OCI-LY3 (cell line): Measurements from ENCODE around the gene HSD17B7.

Experiments
- H2AFZ ChIP-seq: fragments of 200-600, 300-600 bp; shearing (Covaris generic); 2 replicates; pipeline ENCODE4 v1.6.0; 2014; ENCODE audit warnings: antibody characterized with exemption, low read depth, low read length
- H3K27ac ChIP-seq: fragments of 200-600, 300-600 bp; sonication (generic); 2 replicates; pipeline ENCODE4 v1.5.1; 2014; ENCODE audit warnings: mild to moderate bottlenecking, low read length, moderate library complexity, mixed read lengths
- H3K27me3 ChIP-seq: fragments of 200-600, 300-600 bp; sonication (generic); 2 replicates; pipeline ENCODE4 v1.6.1; 2014; ENCODE audit warnings: low read depth, low read length, mixed read lengths
- H3K36me3 ChIP-seq: fragments of 200-600, 300-600 bp; sonication (generic); replicated peaks from 2 replicates; pipeline ENCODE3; 2014; ENCODE audit warnings: low read depth, low read length, mixed read lengths
- H3K4me1 ChIP-seq: fragments of 300-600, 200-600 bp; sonication (generic); 2 replicates; pipeline ENCODE4 v1.6.1; 2014; ENCODE audit warnings: low read length, mixed read lengths
- H3K4me2 ChIP-seq: fragments of 200-600, 300-600 bp; sonication (generic); 2 replicates; pipeline ENCODE4 v1.6.1; 2014; ENCODE audit warnings: low read length, mixed read lengths
- H3K4me3 ChIP-seq: fragments of 300-600, 200-600 bp; sonication (generic); 2 replicates; pipeline ENCODE4 v1.5.1; 2014; ENCODE audit warnings: antibody characterized with exemption, mild to moderate bottlenecking, low read length, moderate library complexity
- H3K79me2 ChIP-seq: fragments of 300-600, 200-600 bp; shearing (Covaris generic); 2 replicates; pipeline ENCODE4 v1.6.1; 2014; ENCODE audit warnings: mild to moderate bottlenecking, low read length, mixed read lengths
- H3K9ac ChIP-seq: fragments of 300-600, 200-600 bp; shearing (Covaris generic); 2 replicates; pipeline ENCODE4 v1.6.0; 2014; ENCODE audit warnings: mild to moderate bottlenecking, low read length, moderate library complexity
- H3K9me3 ChIP-seq: fragments of 200-600, 300-600 bp; shearing (Covaris generic); 2 replicates; pipeline ENCODE4 v1.6.1; 2014; ENCODE audit warnings: low read length, mixed read lengths; ENCODE audit not compliant: insufficient read depth
- H4K20me1 ChIP-seq: fragments of 200-600, 300-600 bp; sonication (generic); 2 replicates; pipeline ENCODE4 v1.6.1; 2016; ENCODE audit warnings: low read length, mixed read lengths; ENCODE audit not compliant: insufficient read depth
- EZH2phosphoT487 ChIP-seq: fragments of 200-600 bp; shearing (Covaris generic); IDR thresholded peaks from 2 replicates; pipeline ENCODE4 v1.6.1; 2018; ENCODE audit warnings: antibody characterized with exemption, mixed run types, low read depth
- TF ChIP-seq, protein P1 (sequence below): fragments of 200-600, 300-600 bp; sonication (generic); IDR thresholded peaks from 2 replicates; pipeline ENCODE4 v1.5.1; 2014; ENCODE audit warnings: antibody characterized with exemption, low read length, low read depth

HSD17B7 gene

DNA sequence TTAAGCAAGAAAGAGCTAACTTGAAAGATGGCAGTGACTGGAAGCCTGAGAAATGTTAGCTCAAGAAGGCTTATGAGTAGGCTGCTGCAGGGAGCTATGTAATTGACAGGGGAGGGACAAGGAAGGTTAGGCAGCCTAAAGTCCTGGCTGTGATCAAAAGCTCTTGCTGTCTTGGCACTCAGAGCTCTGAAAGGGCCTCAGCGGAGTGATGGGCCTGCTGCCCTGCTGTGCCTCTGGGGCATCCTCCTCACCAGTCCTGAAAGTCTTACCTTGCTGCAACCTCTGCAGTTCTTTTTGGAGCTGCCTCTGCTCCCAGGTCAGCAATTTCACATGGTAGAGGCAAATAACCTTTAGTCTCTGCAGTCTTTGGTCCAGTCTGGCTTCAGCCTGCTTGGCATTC, 68.7 kb downstream of the HSD17B7 start:
- Histone ChIP-seq H3K4me1 (no peaks in the 10 kb centered on the region), H4K20me1 (no peaks in the 10 kb centered on the region), H3K4me2 (no peak overlapping the region), H3K36me3 (no peaks in the 10 kb centered on the region), H3K79me2 (no peaks in the 10 kb centered on the region), H3K27ac (no peak overlapping the region), H3K27me3 (peaks cover 10% of the 10 kb centered on the region), H2AFZ (no peak overlapping the region), H3K9me3 (no peaks in the 10 kb centered on the region), H3K4me3 (no peak overlapping the region), H3K9ac (no peak overlapping the region)
- TF ChIP-seq EZH2phosphoT487: no peak
- TF ChIP-seq, protein P1, sequence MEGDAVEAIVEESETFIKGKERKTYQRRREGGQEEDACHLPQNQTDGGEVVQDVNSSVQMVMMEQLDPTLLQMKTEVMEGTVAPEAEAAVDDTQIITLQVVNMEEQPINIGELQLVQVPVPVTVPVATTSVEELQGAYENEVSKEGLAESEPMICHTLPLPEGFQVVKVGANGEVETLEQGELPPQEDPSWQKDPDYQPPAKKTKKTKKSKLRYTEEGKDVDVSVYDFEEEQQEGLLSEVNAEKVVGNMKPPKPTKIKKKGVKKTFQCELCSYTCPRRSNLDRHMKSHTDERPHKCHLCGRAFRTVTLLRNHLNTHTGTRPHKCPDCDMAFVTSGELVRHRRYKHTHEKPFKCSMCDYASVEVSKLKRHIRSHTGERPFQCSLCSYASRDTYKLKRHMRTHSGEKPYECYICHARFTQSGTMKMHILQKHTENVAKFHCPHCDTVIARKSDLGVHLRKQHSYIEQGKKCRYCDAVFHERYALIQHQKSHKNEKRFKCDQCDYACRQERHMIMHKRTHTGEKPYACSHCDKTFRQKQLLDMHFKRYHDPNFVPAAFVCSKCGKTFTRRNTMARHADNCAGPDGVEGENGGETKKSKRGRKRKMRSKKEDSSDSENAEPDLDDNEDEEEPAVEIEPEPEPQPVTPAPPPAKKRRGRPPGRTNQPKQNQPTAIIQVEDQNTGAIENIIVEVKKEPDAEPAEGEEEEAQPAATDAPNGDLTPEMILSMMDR: no peak

GRCh38 chr1:162861101-162861500, 70.6 kb downstream of the HSD17B7 start, which contains the start of gene CCDC190:
TSS of gene CCDC190 (minus strand) at chr1:162861175. CDS start at chr1:162859646, 1,529 bp downstream.
- no peaks in the 10 kb centered on the region for H3K9me3 ChIP-seq
- H3K4me1 ChIP-seq: no peaks in the 10 kb centered on the region
- no peak within 1 kb of the TSS for H3K4me3 ChIP-seq
- TF ChIP-seq EZH2phosphoT487: no peak
- TF ChIP-seq, protein P1: no peak
- no peak within 1 kb of the TSS for H3K9ac ChIP-seq
- H2AFZ ChIP-seq: no peak within 1 kb of the TSS
- no peaks in the 10 kb centered on the region for H4K20me1 ChIP-seq
- no peak within 1 kb of the TSS for H3K4me2 ChIP-seq
- H3K36me3 ChIP-seq: no peaks in the 10 kb centered on the region
- no peaks in the 10 kb centered on the region for H3K79me2 ChIP-seq
- H3K27ac ChIP-seq: no peak within 1 kb of the TSS
- peaks cover 17% of the 10 kb centered on the region for H3K27me3 ChIP-seq

DNA sequence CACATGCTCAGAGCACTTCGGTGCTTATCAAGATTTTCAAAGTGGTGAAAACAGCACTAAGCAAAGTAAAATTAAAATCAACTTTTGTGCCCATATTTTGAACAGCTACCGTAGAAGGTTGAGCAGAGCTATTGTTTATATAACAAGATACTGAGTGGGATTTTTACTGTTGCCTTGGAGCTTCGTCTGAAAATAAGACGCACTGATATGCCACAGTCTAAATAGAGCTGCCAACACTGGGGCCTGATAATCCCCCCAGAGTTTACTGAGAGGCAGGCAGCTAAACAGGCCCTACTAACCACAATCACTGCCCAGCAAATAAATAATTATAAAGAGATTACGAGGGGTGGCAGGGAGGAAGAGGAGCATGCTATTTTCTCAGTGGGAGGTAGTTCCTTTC, 71.1 kb downstream of the HSD17B7 start:
- TF ChIP-seq, protein P1: no peak
- Histone ChIP-seq H4K20me1 (no peaks in the 10 kb centered on the region), H3K9ac (no peak overlapping the region), H3K4me2 (no peak overlapping the region), H2AFZ (no peak overlapping the region), H3K79me2 (no peaks in the 10 kb centered on the region), H3K4me3 (no peak overlapping the region), H3K27ac (no peak overlapping the region), H3K4me1 (no peaks in the 10 kb centered on the region), H3K36me3 (no peaks in the 10 kb centered on the region), H3K9me3 (no peaks in the 10 kb centered on the region), H3K27me3 (peaks cover 17% of the 10 kb centered on the region)
